NCI-H82 (cell line): ENCODE results near the gene TCHHL1.

Experiments
- DNase-seq: peaks from one replicate; lab custom pipeline; 2025; lab: John Stamatoyannopoulos, UW

Gene TCHHL1

GRCh38 chr1:152089014-152089674 lies at the start of gene TCHHL1:
Gene TCHHL1 (minus strand): TSS chr1:152089064. CDS start chr1:152088143, 921 bp downstream.
- DNase-seq = no peak

DNA sequence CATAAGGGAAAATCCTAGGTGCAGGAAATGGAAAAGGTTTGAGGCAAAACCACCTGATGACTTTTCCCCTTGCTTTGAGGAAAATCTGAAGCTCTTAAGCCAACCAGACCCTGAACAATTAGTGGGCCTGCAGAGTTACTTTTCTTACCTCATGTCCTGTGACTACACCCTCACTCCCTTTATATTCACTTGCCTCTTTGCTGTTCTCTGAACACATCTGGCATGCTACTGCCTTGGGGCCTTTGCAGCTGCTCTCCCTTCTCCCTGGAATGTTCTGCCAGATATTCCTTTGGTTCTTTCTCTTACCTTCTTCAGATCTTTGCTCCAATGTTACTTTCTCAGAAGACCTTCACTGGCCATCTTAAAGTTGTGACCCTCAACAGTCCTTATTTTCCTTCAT lies 48.4 kb upstream of the TCHHL1 start:
- DNase-seq = no peak

DNA sequence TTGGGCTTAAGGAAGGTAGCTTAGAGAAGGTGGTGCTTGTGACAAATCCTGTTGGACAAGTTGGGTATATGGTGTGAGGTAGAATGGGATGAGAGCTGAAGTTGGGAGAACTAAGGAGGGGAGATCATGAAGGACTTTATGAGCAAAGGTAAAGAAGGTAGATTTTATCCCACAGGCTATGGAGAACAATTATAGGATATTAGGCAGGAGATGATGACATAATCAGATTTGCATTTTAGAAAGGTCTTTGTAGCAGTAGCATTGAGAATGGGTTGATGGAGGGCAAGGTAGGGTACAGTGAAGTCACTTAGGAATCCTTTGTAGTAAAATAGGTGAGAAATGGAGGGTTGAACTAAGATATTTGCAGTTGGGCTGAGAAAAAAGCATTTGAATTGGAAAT lies 41.3 kb upstream of the TCHHL1 start:
- no peak for DNase-seq

DNA sequence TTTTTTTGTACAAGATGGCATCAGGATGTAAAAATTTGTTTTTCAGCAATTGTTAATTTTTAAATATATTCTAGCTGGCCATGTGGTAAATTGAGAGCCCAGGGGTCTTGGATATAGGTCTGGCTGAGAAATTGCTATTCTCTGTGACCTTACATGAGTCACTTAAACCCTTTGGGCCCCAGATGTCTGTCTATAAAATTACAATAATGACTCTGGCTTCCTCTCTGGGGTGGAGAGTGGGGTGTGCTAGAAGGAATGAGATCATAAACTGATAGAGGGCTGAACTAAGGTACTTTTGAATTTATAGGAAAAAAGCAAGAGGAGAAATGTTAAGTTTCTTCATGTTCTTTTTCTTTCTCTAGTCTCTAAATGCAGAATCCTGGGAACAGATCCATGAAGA lies 38.8 kb upstream of the TCHHL1 start:
- no peak for DNase-seq

DNA sequence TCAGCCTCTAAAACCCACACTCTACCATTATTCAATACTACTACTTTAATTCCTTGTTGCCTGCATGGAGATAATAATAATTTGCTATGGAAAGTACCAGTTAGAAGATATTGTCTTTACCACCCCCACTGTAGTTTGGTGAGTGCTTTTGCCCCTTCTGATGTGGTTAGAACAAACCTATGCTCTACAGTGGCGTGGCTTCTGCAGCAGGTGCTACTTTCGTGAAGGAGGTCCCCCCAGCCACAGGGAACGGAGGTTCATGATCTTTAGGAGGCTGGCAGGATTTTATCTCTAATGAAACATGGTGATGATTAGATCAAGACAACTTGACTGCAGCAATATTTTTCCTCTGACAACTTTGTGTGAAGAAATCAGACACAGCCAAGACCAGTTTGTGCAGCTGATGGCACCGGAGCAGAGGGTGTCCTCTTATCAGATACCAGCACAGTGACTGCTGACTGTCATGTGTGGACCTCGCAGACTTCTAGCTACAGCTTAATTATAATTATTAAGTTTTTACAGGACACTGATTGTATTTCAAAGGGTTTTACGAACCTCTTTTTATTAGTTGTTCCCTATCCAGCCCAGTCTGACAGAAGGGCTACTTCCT lies 37.1 kb upstream of the TCHHL1 start:
- no peak for DNase-seq

DNA sequence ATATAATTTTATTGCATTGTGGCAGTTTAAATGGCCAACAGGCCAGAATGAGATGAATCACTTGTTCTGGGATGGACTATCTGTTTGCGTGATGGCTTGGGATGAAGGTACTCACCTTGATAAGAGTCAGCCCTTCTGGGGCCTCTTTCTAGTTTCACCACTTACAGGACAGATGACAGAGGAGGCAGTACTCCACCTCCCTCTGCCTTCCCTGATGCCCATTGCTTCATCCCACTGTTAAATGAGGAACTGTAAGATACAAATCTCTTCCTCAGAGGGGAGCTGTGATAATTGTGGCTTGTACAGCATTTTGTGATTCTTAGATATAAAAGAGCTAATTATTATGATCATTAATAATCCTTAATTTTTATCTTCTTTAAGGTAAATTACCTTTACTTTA lies 30.1 kb upstream of the TCHHL1 start:
- DNase-seq = no peak

DNA sequence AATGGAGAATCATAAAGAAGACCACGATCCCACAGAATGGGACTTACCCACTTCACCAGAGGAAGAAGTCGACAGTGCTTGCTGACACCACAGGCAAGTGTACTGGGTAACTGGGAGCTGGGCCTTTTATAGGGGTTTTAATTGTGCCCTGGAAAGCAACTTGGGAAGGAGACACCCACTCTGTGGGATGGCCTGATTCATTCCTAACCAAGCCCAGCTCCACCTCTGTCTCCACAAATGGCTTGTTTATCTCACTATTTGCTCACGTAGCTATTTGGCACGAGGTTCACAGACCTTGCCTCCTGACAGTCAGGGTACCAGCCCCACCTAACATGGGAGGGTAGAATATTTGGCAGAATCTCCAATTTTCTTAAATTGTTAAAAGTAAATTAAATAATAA lies 26.5 kb upstream of the TCHHL1 start, which contains the start of gene TCHH:
Gene TCHH (minus strand): TSS at position 101 of the 400 bp plus-strand sequence. CDS start 1,364 bp downstream, outside the sequence.
- DNase-seq = no peak

GRCh38 chr1:152112885-152113432 lies 24.1 kb upstream of the TCHHL1 start:
- no peak for DNase-seq

- peak; percentile 18 for DNase-seq
Observed at GRCh38 chr1:152112101-152112884, 23.4 kb upstream of the TCHHL1 start.

- DNase-seq = peak; percentile 65
Observed at GRCh38 chr1:152111515-152111968, 22.7 kb upstream of the TCHHL1 start.

DNA sequence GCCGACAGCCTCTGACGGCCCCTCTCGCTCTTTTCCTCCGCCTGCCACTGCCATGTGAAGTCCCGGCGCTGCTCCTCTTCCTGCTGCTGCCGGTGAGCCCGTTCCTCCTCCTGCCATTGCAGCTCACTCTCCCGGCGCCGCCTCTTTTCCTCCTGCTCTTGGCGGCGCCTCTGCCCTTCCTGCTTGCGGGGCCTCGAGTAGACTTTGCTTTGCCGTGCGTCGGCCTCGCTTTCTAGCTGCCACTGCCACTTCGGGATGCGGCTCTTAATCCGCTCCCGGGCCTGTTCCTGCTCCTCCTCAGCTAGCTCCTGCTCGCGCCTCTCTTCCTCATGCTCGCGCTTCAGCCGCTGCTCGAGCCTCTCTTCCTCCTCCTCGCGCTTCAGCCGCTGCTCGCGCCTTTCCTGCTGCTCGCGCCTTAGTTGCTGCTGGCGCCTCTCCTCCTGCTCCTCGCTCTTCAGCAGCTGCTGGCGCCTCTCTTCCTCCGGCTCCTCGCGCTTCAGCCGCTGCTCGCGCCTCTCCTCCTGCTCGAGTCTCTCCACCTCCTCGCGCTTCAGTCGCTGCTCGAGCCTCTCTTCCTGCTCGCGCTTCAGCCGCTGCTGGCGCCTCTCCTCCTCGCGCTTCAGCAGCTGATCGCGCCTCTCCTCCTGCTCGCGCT lies 22.1 kb upstream of the TCHHL1 start:
- DNase-seq = peak; percentile 68

- DNase-seq = peak; percentile 68
Observed at GRCh38 chr1:152110365-152110859, 21.5 kb upstream of the TCHHL1 start.

- DNase-seq = no peak
Observed at GRCh38 chr1:152109998-152110294, 21.1 kb upstream of the TCHHL1 start.

- no peak for DNase-seq
Observed at GRCh38 chr1:152109231-152109997, 20.6 kb upstream of the TCHHL1 start.

DNA sequence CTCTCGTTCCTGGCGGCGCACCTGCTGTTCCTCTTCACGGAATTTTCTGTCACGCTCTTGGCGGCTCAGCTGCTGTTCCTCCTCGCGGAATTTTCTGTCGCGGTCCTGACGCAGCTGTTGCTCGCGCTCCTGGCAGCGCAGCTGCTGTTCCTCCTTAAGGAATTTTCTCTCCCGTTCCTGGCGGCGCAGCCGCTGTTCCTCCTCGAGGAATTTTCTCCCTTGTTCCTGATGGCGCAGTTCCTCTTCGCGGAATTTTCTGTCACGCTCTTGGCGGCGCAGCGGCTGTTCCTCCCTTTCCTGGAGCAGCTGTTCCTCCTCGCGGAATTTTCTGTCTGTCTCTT lies 20.0 kb upstream of the TCHHL1 start:
- no peak for DNase-seq

GRCh38 chr1:152107984-152108881 lies 19.4 kb upstream of the TCHHL1 start:
- peak; percentile 62 for DNase-seq

- no peak for DNase-seq
Observed at GRCh38 chr1:152107031-152107983, 18.4 kb upstream of the TCHHL1 start.

DNA sequence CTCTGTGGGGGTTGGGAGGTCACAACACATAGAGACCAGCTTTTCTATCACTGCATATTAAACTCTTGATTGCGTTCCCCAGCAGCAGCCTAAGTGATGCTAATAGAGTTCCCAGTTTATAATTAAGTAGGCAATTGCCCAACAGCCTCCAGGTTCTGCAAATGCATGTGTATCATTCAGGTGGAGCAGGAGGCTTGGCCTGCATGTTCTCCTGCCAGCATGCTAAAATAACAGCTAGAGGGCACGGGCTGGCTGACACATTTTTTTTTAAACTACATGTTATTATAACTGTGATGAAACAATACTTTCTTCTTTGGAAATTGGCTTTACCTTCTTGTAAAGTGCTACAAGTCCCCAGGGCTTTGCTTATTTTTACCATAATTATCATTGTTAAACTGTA lies 16.0 kb upstream of the TCHHL1 start:
- no peak for DNase-seq

- DNase-seq = no peak
Observed at GRCh38 chr1:152096931-152097330, 8.1 kb upstream of the TCHHL1 start.
